Esophagus squamous epithelium (tissue), 5 donors: ENCODE results near the gene FOXO3. TPM values are rescaled to one million over a fixed set of nuclear protein-coding genes. Genes with fewer than 3 reads are reported as not detected.

ENCODE experiments used
- DNase-seq: peaks from one replicate; lab custom pipeline; 2025; lab: John Stamatoyannopoulos, UW
- H3K27ac ChIP-seq, 4 donors: fragments of 200-600 bp; sonication (generic); one replicate each; pipeline ENCODE4 v1.5.1; 2016 to 2019; ENCODE audit warnings: mild to moderate bottlenecking in 1 of 4
- H3K27me3 ChIP-seq, 4 donors: fragments of 200-600 bp; sonication (generic); 1 replicate in 3 of 4; 2 replicates in 1 of 4; pipeline versions ENCODE4 v1.5.1 to v1.6.0; 2017 to 2021; ENCODE audit warnings: antibody characterized with exemption in 1 of 4
- H3K36me3 ChIP-seq, 3 donors: fragments of 200-600 bp; sonication (generic); one replicate each; pipeline ENCODE4 v1.5.1; 2016 to 2019
- H3K4me1 ChIP-seq, 3 donors: fragments of 200-600 bp; sonication (generic); one replicate each; pipeline ENCODE4 v1.5.1; 2017 to 2019
- H3K4me3 ChIP-seq, 4 donors: fragments of 200-600 bp; sonication (generic); 1 replicate in 3 of 4; 2 replicates in 1 of 4; pipeline ENCODE4 v1.5.1; 2016 to 2019; ENCODE audit warnings: mild to moderate bottlenecking in 2 of 4, moderate library complexity in 1 of 4
- H3K9me3 ChIP-seq, 3 donors: fragments of 200-600 bp; sonication (generic); one replicate each; pipeline ENCODE4 v1.5.1; 2016 to 2019
- POLR2A ChIP-seq, 4 donors: fragments of 450-650 bp; IDR thresholded peaks; one replicate each; pipeline ENCODE4 v1.6.1; 2017; ENCODE audit warnings: antibody characterized with exemption in 4 of 4, mild to moderate bottlenecking in 4 of 4, moderate library complexity in 3 of 4
- WGBS, 2 donors: methylation state at CpG; one replicate each; pipeline ENCODE4 v1.1.5; 2018; 5-methylcytosine and 5-hydroxymethylcytosine counted together
- intact Hi-C: fragments of 100-400 bp; cut with DNase I; formaldehyde crosslinking; loops from one replicate; pipeline ENCODE4 v1.15.0; 2022
- total RNA-seq, 4 donors: library from RNA; depleted of rRNA; stranded (reverse); fragments of >200 nt; gene quantifications; one replicate each; pipeline ENCODE4 v1.1.0, GENCODE V29; 2016
- TF ChIP-seq, protein P1 (sequence below), 6 experiments: fragments of 450-650 bp in 4 of 6; fragments of 200-600 bp in 2 of 6; sonication (generic) in 2 of 6; IDR thresholded peaks; one replicate each; pipeline ENCODE4 v1.5.1; 2016 to 2019; ENCODE audit warnings: antibody characterized with exemption in 6 of 6, mild to moderate bottlenecking in 4 of 6, moderate library complexity in 4 of 6
- donor health status: DM: yes; HTN: yes; CAD: no.

Gene FOXO3
- total RNA-seq, 4 donors from 2014 or later: 30.3 to 80.7 (median 34.3) TPM

DNA sequence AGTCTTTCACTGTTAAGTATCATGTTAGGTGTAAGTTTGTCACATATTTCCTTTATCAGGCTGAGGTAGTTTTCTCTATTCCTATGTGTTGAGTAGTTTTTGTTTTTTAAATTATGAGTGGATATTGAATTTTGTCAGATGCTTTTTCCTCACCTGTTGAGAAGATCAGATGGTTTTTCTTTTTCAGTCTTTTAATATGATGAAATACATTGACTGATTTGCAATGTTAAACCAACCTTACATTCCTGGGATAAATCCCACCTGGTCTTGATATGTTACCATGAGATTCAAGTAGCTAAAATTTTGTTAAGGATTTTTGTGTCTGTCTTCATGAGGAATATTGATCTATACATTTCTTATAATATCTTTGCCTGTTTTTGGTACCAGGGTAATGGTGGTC is 52.1 kb downstream of the FOXO3 start:
- TF ChIP-seq, protein P1, sequence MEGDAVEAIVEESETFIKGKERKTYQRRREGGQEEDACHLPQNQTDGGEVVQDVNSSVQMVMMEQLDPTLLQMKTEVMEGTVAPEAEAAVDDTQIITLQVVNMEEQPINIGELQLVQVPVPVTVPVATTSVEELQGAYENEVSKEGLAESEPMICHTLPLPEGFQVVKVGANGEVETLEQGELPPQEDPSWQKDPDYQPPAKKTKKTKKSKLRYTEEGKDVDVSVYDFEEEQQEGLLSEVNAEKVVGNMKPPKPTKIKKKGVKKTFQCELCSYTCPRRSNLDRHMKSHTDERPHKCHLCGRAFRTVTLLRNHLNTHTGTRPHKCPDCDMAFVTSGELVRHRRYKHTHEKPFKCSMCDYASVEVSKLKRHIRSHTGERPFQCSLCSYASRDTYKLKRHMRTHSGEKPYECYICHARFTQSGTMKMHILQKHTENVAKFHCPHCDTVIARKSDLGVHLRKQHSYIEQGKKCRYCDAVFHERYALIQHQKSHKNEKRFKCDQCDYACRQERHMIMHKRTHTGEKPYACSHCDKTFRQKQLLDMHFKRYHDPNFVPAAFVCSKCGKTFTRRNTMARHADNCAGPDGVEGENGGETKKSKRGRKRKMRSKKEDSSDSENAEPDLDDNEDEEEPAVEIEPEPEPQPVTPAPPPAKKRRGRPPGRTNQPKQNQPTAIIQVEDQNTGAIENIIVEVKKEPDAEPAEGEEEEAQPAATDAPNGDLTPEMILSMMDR (IDR thresholded peaks at IDR 0.05): no peak
- TF ChIP-seq POLR2A (IDR thresholded peaks at IDR 0.05): no peak
- Histone ChIP-seq H3K36me3 (peaks cover 0 to 5% (median 0%) of the 10 kb centered on the region in 3 donors), H3K27me3 (no peaks in the 10 kb centered on the region), H3K4me1 (peaks cover 30 to 77% (median 30%) of the 10 kb centered on the region in 3 donors), H3K27ac (no peak overlapping the region), H3K4me3 (no peak overlapping the region), H3K9me3 (peaks cover 0 to 4% (median 0%) of the 10 kb centered on the region in 3 donors)
- no peak for DNase-seq
- intact Hi-C loops: no loop called here

DNA sequence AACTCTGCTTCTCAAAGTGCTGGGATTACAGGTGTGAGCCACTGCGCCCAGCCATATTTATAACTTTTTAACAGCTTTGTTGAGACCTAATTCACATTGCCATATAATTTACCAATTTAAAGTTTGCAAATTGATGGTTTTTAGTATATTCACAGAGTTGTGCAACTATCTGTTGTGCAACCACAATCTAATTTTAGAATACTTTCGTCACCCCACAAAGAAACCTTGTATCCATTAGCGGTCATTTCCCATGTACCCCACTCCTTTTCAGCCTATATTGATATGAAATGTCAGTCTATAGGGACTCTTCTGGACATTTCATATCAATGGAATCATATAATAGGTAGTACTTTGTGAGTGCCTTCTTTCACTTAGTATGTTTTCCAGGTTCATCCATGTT is 55.8 kb downstream of the FOXO3 start:
- DNase-seq: no peak
- no peaks in the 10 kb centered on the region for H3K27me3 ChIP-seq
- intact Hi-C loops: no loop called here
- peaks cover 13 to 77% (median 35%) of the 10 kb centered on the region in 3 donors for H3K4me1 ChIP-seq
- no peak for TF ChIP-seq POLR2A (IDR thresholded peaks at IDR 0.05)
- TF ChIP-seq, protein P1 (IDR thresholded peaks at IDR 0.05): no peak
- H3K9me3 ChIP-seq: peaks cover 0 to 4% (median 0%) of the 10 kb centered on the region in 3 donors
- H3K4me3 ChIP-seq: no peak overlapping the region
- 66 to 72% methylated on average over 3 of the region's 3 CpGs for WGBS, 2 donors
- H3K27ac ChIP-seq: peak overlapping the region in 1 of 4 donors; percentile 29
- H3K36me3 ChIP-seq: peaks cover 0 to 5% (median 0%) of the 10 kb centered on the region in 3 donors

GRCh38 chr6:108616973-108617372 is 56.3 kb downstream of the FOXO3 start:
- H3K4me1 ChIP-seq: peaks cover 13 to 81% (median 39%) of the 10 kb centered on the region in 3 donors
- intact Hi-C loops: no loop called here
- H3K27me3 ChIP-seq: no peaks in the 10 kb centered on the region
- no peak for DNase-seq
- TF ChIP-seq, protein P1 (IDR thresholded peaks at IDR 0.05): no peak
- TF ChIP-seq POLR2A (IDR thresholded peaks at IDR 0.05): no peak
- H3K27ac ChIP-seq: no peak overlapping the region
- peaks cover 0 to 5% (median 0%) of the 10 kb centered on the region in 3 donors for H3K36me3 ChIP-seq
- no peak overlapping the region for H3K4me3 ChIP-seq
- peaks cover 0 to 4% (median 0%) of the 10 kb centered on the region in 3 donors for H3K9me3 ChIP-seq

GRCh38 chr6:108618623-108619152 is 58.0 kb downstream of the FOXO3 start:
- intact Hi-C loops: no loop called here
- no peaks in the 10 kb centered on the region for H3K36me3 ChIP-seq
- TF ChIP-seq POLR2A (IDR thresholded peaks at IDR 0.05): no peak
- TF ChIP-seq, protein P1 (IDR thresholded peaks at IDR 0.05): no peak
- peak overlapping the region in 1 of 4 donors; percentile 36 for H3K27ac ChIP-seq
- no peak for DNase-seq
- no peaks in the 10 kb centered on the region for H3K9me3 ChIP-seq
- WGBS, 2 donors: 78 to 93% methylated on average over 3 of the region's 3 CpGs
- no peak overlapping the region for H3K4me3 ChIP-seq
- no peaks in the 10 kb centered on the region for H3K27me3 ChIP-seq
- peaks cover 19 to 96% (median 56%) of the 10 kb centered on the region in 3 donors for H3K4me1 ChIP-seq

DNA sequence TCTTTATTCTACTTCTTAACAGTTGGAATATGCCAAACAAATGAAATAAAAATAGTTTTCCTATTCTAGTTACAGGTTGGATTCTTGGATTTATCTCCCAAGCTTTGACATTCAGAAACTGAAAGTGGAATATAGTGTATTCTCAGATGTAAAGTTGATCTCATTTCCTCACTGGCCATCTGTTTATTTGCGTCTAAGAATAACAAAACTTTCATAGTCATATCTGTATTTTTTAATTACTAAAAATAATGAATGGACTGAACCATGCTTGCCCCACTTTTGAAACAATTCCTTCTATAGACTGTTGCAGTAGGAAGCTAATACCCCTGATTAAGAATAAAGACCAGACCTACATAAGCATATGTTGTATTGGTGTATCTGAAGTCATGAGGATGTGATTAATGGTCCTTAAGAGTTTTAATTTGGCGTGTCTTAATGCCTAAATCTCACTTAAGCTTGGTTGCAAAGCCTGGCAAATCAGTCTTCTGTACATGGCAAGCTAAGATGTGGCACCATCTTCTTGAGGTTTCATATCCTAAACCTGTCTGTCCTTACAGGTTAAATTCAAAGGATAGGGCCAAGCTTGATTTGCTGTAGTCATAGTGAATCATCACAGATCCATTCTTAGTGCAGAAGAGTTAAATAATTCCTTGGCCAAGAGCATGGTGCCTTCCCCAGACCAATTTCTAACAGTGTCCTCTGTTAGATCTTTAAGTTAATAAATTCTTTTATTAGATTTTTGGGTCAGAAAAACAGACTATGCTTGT is 58.9 kb downstream of the FOXO3 start:
- Histone ChIP-seq H3K27me3 (no peaks in the 10 kb centered on the region), H3K36me3 (no peaks in the 10 kb centered on the region), H3K9me3 (no peaks in the 10 kb centered on the region), H3K27ac (peak overlapping the region in 2 of 4 donors; percentile 36 to 42), H3K4me1 (peaks cover 19 to 96% (median 63%) of the 10 kb centered on the region in 3 donors), H3K4me3 (no peak overlapping the region)
- intact Hi-C loops: no loop called here
- WGBS, 2 donors: 22 to 41% methylated on average over 2 of the region's 2 CpGs
- no peak for DNase-seq
- TF ChIP-seq POLR2A (IDR thresholded peaks at IDR 0.05): no peak
- TF ChIP-seq, protein P1 (IDR thresholded peaks at IDR 0.05): no peak
